IMR-90 (cell line): ENCODE measurements around the gene ARHGAP21. TPM values are rescaled to one million over a fixed set of nuclear protein-coding genes. Genes with fewer than 3 reads are reported as not detected.
A peak's percentile ranks its signal among the peaks of the same experiment; 100 is the strongest.

ENCODE experiments used
- ATAC-seq: fragments of 200-7000 bp; cut with Tn5 transposase; 2 replicates; pipeline ENCODE4 v1.9.1; 2020; ENCODE audit warnings: low read depth, mild to moderate bottlenecking, moderate library complexity
- BruUV-seq: library from RNA; stranded (reverse); fragments of 400-500 nt; replicated peaks from 2 replicates; lab custom pipeline; 2021; lab: Mats Ljungman, UMichigan
- CTCF ChIA-PET: fragments of 300-600 bp; formaldehyde crosslinking; extraction: SDS; loops from one replicate; lab custom pipeline; 2021; ENCODE audit warnings: antibody characterized with exemption; lab: Yijun Ruan, JAX
- POLR2A ChIA-PET: fragments of 300-600 bp; sonication (Branson Sonifier 250); formaldehyde crosslinking; loops from one replicate; lab custom pipeline; 2022; ENCODE audit warnings: antibody characterized with exemption; ENCODE audit not compliant: unreplicated experiment; lab: Charles Lee
- DNase-seq: peaks from one replicate; pipeline ENCODE4 v3.0.0; 2013
- H2AFZ ChIP-seq: replicated peaks from 2 replicates; pipeline ENCODE3; 2013; ENCODE audit warnings: low read length, mild to moderate bottlenecking; ENCODE audit not compliant: poor library complexity
- H2AK5ac ChIP-seq: 2 replicates; pipeline ENCODE4 v1.6.1; 2013; ENCODE audit warnings: low read depth, low read length, inconsistent platforms
- H2AK9ac ChIP-seq: replicated peaks from 2 replicates; pipeline ENCODE3; 2013; ENCODE audit warnings: mild to moderate bottlenecking, low read depth, low read length, moderate library complexity; ENCODE audit not compliant: poor library complexity
- H2BK120ac ChIP-seq: 2 replicates; pipeline ENCODE4 v1.6.1; 2013; ENCODE audit warnings: low read depth, low read length, inconsistent platforms
- H2BK15ac ChIP-seq: 3 replicates; pipeline ENCODE4 v1.6.1; 2013; ENCODE audit warnings: low read depth, low read length, inconsistent platforms
- H2BK20ac ChIP-seq: 2 replicates; pipeline ENCODE4 v1.6.1; 2013; ENCODE audit warnings: low read depth, mild to moderate bottlenecking, inconsistent platforms, low read length, moderate library complexity
- H2BK5ac ChIP-seq: 2 replicates; pipeline ENCODE4 v1.6.1; 2013; ENCODE audit warnings: mild to moderate bottlenecking, low read depth, low read length, inconsistent platforms; ENCODE audit not compliant: poor library complexity, severe bottlenecking
- H3K14ac ChIP-seq: replicated peaks from 2 replicates; pipeline ENCODE4 v1.6.1; 2013; ENCODE audit warnings: low read depth, low read length, inconsistent platforms
- H3K18ac ChIP-seq: 2 replicates; pipeline ENCODE4 v1.6.1; 2013; ENCODE audit warnings: low read depth, low read length, control low read depth
- H3K23ac ChIP-seq: 2 replicates; pipeline ENCODE4 v1.6.1; 2013; ENCODE audit warnings: low read depth, low read length, inconsistent platforms
- H3K27ac ChIP-seq: 2 replicates; pipeline ENCODE4 v1.5.1; 2013; ENCODE audit warnings: mild to moderate bottlenecking, control low read depth, low read length; ENCODE audit not compliant: insufficient read depth
- H3K27me3 ChIP-seq: 2 replicates; pipeline ENCODE4 v1.6.1; 2013; ENCODE audit warnings: low read length; ENCODE audit not compliant: control insufficient read depth, insufficient read depth
- H3K36me3 ChIP-seq: 2 replicates; pipeline ENCODE4 v1.6.1; 2013; ENCODE audit warnings: low read length, mixed read lengths; ENCODE audit not compliant: control insufficient read depth, insufficient read depth
- H3K4ac ChIP-seq: 2 replicates; pipeline ENCODE4 v1.6.1; 2013; ENCODE audit warnings: low read depth, low read length, inconsistent platforms
- H3K4me1 ChIP-seq: 2 replicates; pipeline ENCODE4 v1.6.1; 2013; ENCODE audit warnings: low read length, mixed read lengths; ENCODE audit not compliant: control insufficient read depth, insufficient read depth
- H3K4me2 ChIP-seq: 2 replicates; pipeline ENCODE4 v1.6.1; 2013; ENCODE audit warnings: low read depth, mild to moderate bottlenecking, control low read depth, low read length, moderate library complexity
- H3K4me3 ChIP-seq: 2 replicates; pipeline ENCODE4 v1.5.1; 2013; ENCODE audit warnings: low read depth, mild to moderate bottlenecking, control low read depth, low read length, moderate library complexity; ENCODE audit not compliant: insufficient read depth
- H3K56ac ChIP-seq: 2 replicates; pipeline ENCODE4 v1.6.1; 2013; ENCODE audit warnings: low read length, inconsistent platforms; ENCODE audit not compliant: insufficient read depth; ENCODE audit errors: extremely low read depth
- H3K79me1 ChIP-seq, 2 experiments: 2 replicates each; pipeline ENCODE4 v1.6.1; 2013; ENCODE audit warnings: low read length in 2 of 2, inconsistent platforms in 1 of 2, low read depth in 1 of 2
- H3K9ac ChIP-seq: 2 replicates; pipeline ENCODE4 v1.6.1; 2013; ENCODE audit warnings: low read depth, low read length, control low read depth
- H3K9me1 ChIP-seq: 2 replicates; pipeline ENCODE4 v1.6.1; 2013; ENCODE audit warnings: low read length, inconsistent platforms; ENCODE audit not compliant: insufficient read depth
- H3K9me3 ChIP-seq: 2 replicates; pipeline ENCODE4 v1.6.1; 2013; ENCODE audit warnings: low read length; ENCODE audit not compliant: control insufficient read depth, insufficient read depth
- H4K20me1 ChIP-seq: 2 replicates; pipeline ENCODE4 v1.6.1; 2013; ENCODE audit warnings: low read length, inconsistent platforms; ENCODE audit not compliant: insufficient read depth
- H4K5ac ChIP-seq: 2 replicates; pipeline ENCODE4 v1.6.1; 2013; ENCODE audit warnings: mild to moderate bottlenecking, low read depth, low read length, control low read depth
- H4K8ac ChIP-seq, 2 experiments: 2 replicates each; pipeline ENCODE4 v1.6.1; 2013; ENCODE audit warnings: low read depth in 2 of 2, low read length in 2 of 2, control low read depth in 1 of 2, inconsistent platforms in 1 of 2
- H4K91ac ChIP-seq: 2 replicates; pipeline ENCODE4 v1.6.1; 2013; ENCODE audit warnings: low read depth, low read length, inconsistent platforms; ENCODE audit not compliant: insufficient read depth
- FOS ChIP-seq: fragments of 150-350 bp; IDR thresholded peaks from 2 replicates; pipeline ENCODE4 v1.6.1; 2016; ENCODE audit warnings: low read depth, low read length
- MAFK ChIP-seq: IDR thresholded peaks from 2 replicates; pipeline ENCODE4 v1.6.1; 2012; ENCODE audit warnings: low read depth, low read length, improper control_type of control experiment
- MAZ ChIP-seq: IDR thresholded peaks from 2 replicates; pipeline ENCODE4 v1.6.1; 2012; ENCODE audit warnings: low read depth, mild to moderate bottlenecking, low read length, improper control_type of control experiment, moderate library complexity, borderline replicate concordance
- MXI1 ChIP-seq: IDR thresholded peaks from 2 replicates; pipeline ENCODE4 v1.6.1; 2012; ENCODE audit warnings: low read depth, mild to moderate bottlenecking, low read length, moderate library complexity, borderline replicate concordance
- NFE2L2 ChIP-seq: fragments of 150-350 bp; IDR thresholded peaks from 2 replicates; pipeline ENCODE4 v1.6.1; 2016; ENCODE audit warnings: low read depth, mild to moderate bottlenecking, low read length
- SMC3 ChIP-seq: fragments of 150-350 bp; IDR thresholded peaks from 2 replicates; pipeline ENCODE4 v1.6.1; 2016; ENCODE audit warnings: low read depth, mild to moderate bottlenecking, antibody characterized with exemption, low read length, moderate library complexity
- WGBS, 2 experiments: methylation state at CpG; one replicate each; pipeline versions ENCODE4 v1.1.5 to v1.1.7; 2013; ENCODE audit warnings: missing lambda C conversion rate in 2 of 2; ENCODE audit not compliant: insufficient read length in 1 of 2; ENCODE audit errors: extremely low coverage in 2 of 2; 5-methylcytosine and 5-hydroxymethylcytosine counted together
- dilution Hi-C: fragments of 300-500 bp; cut with HindIII; formaldehyde crosslinking; loops from one replicate; pipeline ENCODE4 v1.14.3; 2018; ENCODE audit warnings: low sequenced_read_pairs; ENCODE audit not compliant: unreplicated experiment
- in situ Hi-C: fragments of 300-500 bp; cut with MboI; formaldehyde crosslinking; loops from 3 replicates; pipeline ENCODE4 v1.14.3; 2019; ENCODE audit warnings: low sequenced_read_pairs, inconsistent platforms, mixed read lengths
- intact Hi-C: fragments of 100-400 bp; cut with micrococcal nuclease; formaldehyde crosslinking; loops from 2 replicates; pipeline ENCODE4 v1.10.0; 2022
- polyA plus RNA-seq, 3 experiments: library from polyadenylated mRNA; depleted of rRNA; stranded (reverse); fragments of >200 nt; gene quantifications; 2 replicates each; pipeline ENCODE4 v1.2.3, GENCODE V29; 2012; ENCODE audit warnings: low replicate concordance in 1 of 3
- total RNA-seq: library from RNA; depleted of rRNA; stranded (reverse); fragments of >200 nt; gene quantifications from 2 replicates; pipeline ENCODE4 v1.2.3, GENCODE V29; 2012

Gene ARHGAP21
- total and polyA plus RNA-seq, 2 of the 4 experiments (the other 2 are of a cell fraction), result 43.3 to 94.3 TPM

- DNase-seq (peak; percentile 70), ATAC-seq (peak; percentile 85)
- peaks cover 30% of the 10 kb centered on the region for H3K36me3 ChIP-seq
- no peak overlapping the region for H3K4me3 ChIP-seq
- H2BK15ac ChIP-seq, result no peak overlapping the region; the same call in 2 of the 3 replicates
- intact Hi-C loops (no loop called here), in situ Hi-C loops (no loop called here), dilution Hi-C loops (no loop called here)
- peak overlapping the region; percentile 20; the same call in 1 of the 2 replicates for H4K91ac ChIP-seq
- H3K4me2 ChIP-seq, result peak overlapping the region; percentile 60; the same call in 1 of the 2 replicates
- no peak overlapping the region for H3K9ac ChIP-seq
- ChIA-PET POLR2A (no interaction called here), CTCF (no interaction called here)
- no peaks in the 10 kb centered on the region for H3K27me3 ChIP-seq
- no peak overlapping the region for H2AFZ ChIP-seq
- H2AK5ac ChIP-seq, result no peak overlapping the region
- H2BK120ac ChIP-seq, result 0 out of 2 replicates have a peak overlapping the region, but pooled peaks have one; percentile 4
- no CpG with 5 or more reads among the region's 2 CpGs for WGBS, 2 experiments
- TF ChIP-seq FOS (peak; percentile 39; the same call in 1 of the 2 replicates), NFE2L2 (peak; percentile 59), SMC3 (no peak), MXI1 (no peak), MAZ (no peak), MAFK (peak; percentile 63)
- H3K4ac ChIP-seq, result peak overlapping the region; percentile 9; the same call in 1 of the 2 replicates
- H3K9me3 ChIP-seq, result no peaks in the 10 kb centered on the region
- peak overlapping the region in 1 of 2 experiments; percentile 44; a peak in 2 of 4 replicates for H4K8ac ChIP-seq
- H2BK5ac ChIP-seq, result peak overlapping the region; percentile 64
- H3K9me1 ChIP-seq, result peaks cover 3% of the 10 kb centered on the region; the same call in 1 of the 2 replicates
- no peak overlapping the region for H2BK20ac ChIP-seq
- no peaks in the 10 kb centered on the region; the same call in 1 of the 2 replicates for H4K20me1 ChIP-seq
- H3K27ac ChIP-seq, result no peak overlapping the region
- H3K14ac ChIP-seq, result no peak overlapping the region
- H2AK9ac ChIP-seq, result no peak overlapping the region
- peak overlapping the region; percentile 67; the same call in 1 of the 2 replicates for H4K5ac ChIP-seq
- H3K4me1 ChIP-seq, result peaks cover 4% of the 10 kb centered on the region; the same call in 1 of the 2 replicates
- H3K56ac ChIP-seq, result no peak overlapping the region
- H3K23ac ChIP-seq, result 0 out of 2 replicates have a peak overlapping the region, but pooled peaks have one; percentile 2
- H3K18ac ChIP-seq, result peak overlapping the region; percentile 48; the same call in 1 of the 2 replicates
- no TSS peak for BruUV-seq
- peaks cover 16 to 28% of the 10 kb centered on the region in 2 experiments for H3K79me1 ChIP-seq
These were observed 120.4 kb downstream of the ARHGAP21 start for GRCh38 chr10:24603333-24603732.
